Measurements from ENCODE around the gene ABCE1. TPM values are rescaled to one million over a fixed set of nuclear protein-coding genes. Genes with fewer than 3 reads are reported as not detected.

Gene ABCE1
- total and polyA plus RNA-seq, 2 donors (not counting 3 experiments of a cell fraction or from before 2014, with no cell fraction given) = 38.4 to 114 TPM

GRCh38 chr4:145170223-145170622, 72.1 kb downstream of the ABCE1 start:
- dilution Hi-C loops (cut with MboI; ENCODE audit: extremely low pct_ligation_motif_present, low sequenced_read_pairs) = no loop called here
- Histone ChIP-seq H4K20me1 (replicated peaks; ENCODE audit: control insufficient read depth, extremely low read depth, insufficient read depth, low read length) (no peaks in the 10 kb centered on the region), H3K27me3 (ENCODE audit: control insufficient read depth in 2 of 2, insufficient read depth in 2 of 2, low read length in 2 of 2) (no peaks in the 10 kb centered on the region), H3K4me3 (replicated peaks in 1 of 3; ENCODE audit: insufficient read depth in 1 of 3, low read depth in 1 of 3, low read length in 3 of 3) (no peak overlapping the region), H3K4me2 (ENCODE audit: insufficient read depth, low read length) (no peak overlapping the region), H3K9me1 (replicated peaks; ENCODE audit: control insufficient read depth, extremely low read depth, insufficient read depth, low read length) (no peaks in the 10 kb centered on the region), H3K27ac (ENCODE audit: insufficient read depth, low read depth, low read length) (no peak overlapping the region), H2AFZ (ENCODE audit: low read depth, low read length) (no peak overlapping the region), H3K36me3 (ENCODE audit: control insufficient read depth in 2 of 2, extremely low read depth in 1 of 2, insufficient read depth in 2 of 2, low read length in 2 of 2) (peaks cover 2 to 8% of the 10 kb centered on the region in 2 experiments), H3K79me2 (ENCODE audit: control insufficient read depth, insufficient read depth, low read length) (peaks cover 77% of the 10 kb centered on the region), H3K9me3 (replicated peaks; ENCODE audit: control insufficient read depth, insufficient read depth, low read length) (no peaks in the 10 kb centered on the region), H3K4me1 (ENCODE audit: control insufficient read depth, extremely low read depth, insufficient read depth, low read length) (peaks cover 22% of the 10 kb centered on the region), H3K9ac (replicated peaks; ENCODE audit: extremely low read depth, insufficient read depth, low read length) (no peak overlapping the region)
- ChIA-PET POLR2A (interaction anchor here (0.6 kb wide), 1 partner anchor 477 kb away, joined by 3 read pairs; no protein-coding TSS in a partner anchor), CTCF (interaction anchor here (0.6 to 1.3 kb wide), 4 partner anchors 8 to 17 kb away, joined by 3 to 6 read pairs (median 4); no protein-coding TSS in a partner anchor)
- FAIRE-seq = no peak
- intact Hi-C loops (cut with micrococcal nuclease) = no loop called here
- DNase-seq (ENCODE audit: low read depth, low spot score) = peak; percentile 73
- no TSS peak for BruUV-seq (replicated peaks)
- TF ChIP-seq GATA2 (IDR thresholded peaks at IDR 0.05; ENCODE audit: insufficient read depth, insufficient read length, low read depth, low read length) (no peak), CTCF (IDR thresholded peaks at IDR 0.05; ENCODE audit: extremely low read depth in 1 of 2, insufficient read depth in 1 of 2, low read depth in 1 of 2, low read length in 2 of 2) (no peak), JUN (IDR thresholded peaks at IDR 0.05; ENCODE audit: borderline replicate concordance, insufficient read depth, insufficient read length, low read depth) (no peak), POLR2AphosphoS5 (IDR thresholded peaks at IDR 0.05; ENCODE audit: insufficient read depth, low read depth, low read length) (no peak), FOS (IDR thresholded peaks at IDR 0.05; ENCODE audit: borderline replicate concordance, insufficient read depth, low read length) (no peak), POLR2A (IDR thresholded peaks at IDR 0.05; ENCODE audit: low read depth, low read length) (no peak), MAX (IDR thresholded peaks at IDR 0.05; ENCODE audit: insufficient read depth, insufficient read length) (no peak), MYC (IDR thresholded peaks at IDR 0.05; ENCODE audit: low read depth, low read length) (no peak), EZH2 (IDR thresholded peaks at IDR 0.05; ENCODE audit: borderline replicate concordance, low read depth, low read length, severe bottlenecking) (no peak)
